Suprapubic skin (tissue), 4 donors: Measurements from ENCODE around the gene IQCB1. TPM values are rescaled to one million over a fixed set of nuclear protein-coding genes. Genes with fewer than 3 reads are reported as not detected.

Source experiments
- DNase-seq, 2 donors: peaks; one replicate each; pipeline ENCODE4 v3.0.0-alpha.2; 2019; ENCODE audit warnings: low spot score in 2 of 2
- H3K27ac ChIP-seq: fragments of 200-600 bp; sonication (generic); one replicate; pipeline ENCODE4 v1.5.1; 2019
- H3K27me3 ChIP-seq: fragments of 200-600 bp; sonication (generic); one replicate; pipeline ENCODE4 v1.5.1; 2019
- H3K36me3 ChIP-seq: fragments of 200-600 bp; sonication (generic); one replicate; pipeline ENCODE4 v1.5.1; 2019
- H3K4me1 ChIP-seq: fragments of 200-600 bp; sonication (generic); one replicate; pipeline ENCODE4 v1.5.1; 2019
- H3K4me3 ChIP-seq: fragments of 200-600 bp; sonication (generic); one replicate; pipeline ENCODE4 v1.5.1; 2019; ENCODE audit warnings: mild to moderate bottlenecking
- H3K9me3 ChIP-seq: fragments of 200-600 bp; sonication (generic); one replicate; pipeline ENCODE4 v1.5.1; 2019
- CTCF ChIP-seq, 2 donors: fragments of 200-600 bp in 1 of 2; fragments of 450-650 bp in 1 of 2; sonication (generic) in 1 of 2; IDR thresholded peaks; one replicate each; pipeline ENCODE4 v1.5.1; 2016 to 2019; ENCODE audit warnings: antibody characterized with exemption in 2 of 2, mild to moderate bottlenecking in 1 of 2, moderate library complexity in 1 of 2
- EP300 ChIP-seq: sonication (generic); formaldehyde crosslinking; IDR thresholded peaks from one replicate; pipeline ENCODE4 v1.6.1; 2017; ENCODE audit warnings: antibody characterized with exemption
- POLR2A ChIP-seq, 2 donors: fragments of 450-650 bp; IDR thresholded peaks; one replicate each; pipeline ENCODE4 v1.6.1; 2017; ENCODE audit warnings: antibody characterized with exemption in 2 of 2, mild to moderate bottlenecking in 2 of 2, moderate library complexity in 2 of 2
- POLR2AphosphoS5 ChIP-seq, 3 donors: sonication (generic); formaldehyde crosslinking; IDR thresholded peaks; one replicate each; pipeline ENCODE4 v1.6.1; 2017; ENCODE audit warnings: antibody characterized with exemption in 3 of 3
- WGBS: methylation state at CpG from one replicate; pipeline ENCODE4 v1.1.5; 2018; 5-methylcytosine and 5-hydroxymethylcytosine counted together
- total RNA-seq, 4 donors: library from RNA; depleted of rRNA; stranded (reverse); fragments of >200 nt; gene quantifications; one replicate each; pipeline ENCODE4 v1.1.0, GENCODE V29; 2016

IQCB1 gene
- total RNA-seq, 4 donors from 2014 or later, result 8.1 to 35.8 (median 15.0) TPM

GRCh38 chr3:121735047-121735696, 99.7 kb downstream of the IQCB1 start:
- H3K4me3 ChIP-seq, result no peak overlapping the region
- H3K9me3 ChIP-seq, result no peaks in the 10 kb centered on the region
- no peak overlapping the region for H3K27ac ChIP-seq
- no peaks in the 10 kb centered on the region for H3K27me3 ChIP-seq
- H3K36me3 ChIP-seq, result peaks cover 5% of the 10 kb centered on the region
- peaks cover 11% of the 10 kb centered on the region for H3K4me1 ChIP-seq
- no peak for DNase-seq
- TF ChIP-seq EP300 (no peak), POLR2A (IDR thresholded peaks at IDR 0.05) (no peak), CTCF (IDR thresholded peaks at IDR 0.05) (no peak), POLR2AphosphoS5 (IDR thresholded peaks at IDR 0.05) (no peak)

- WGBS, result 72% methylated on average over 8 of the region's 8 CpGs
- Histone ChIP-seq H3K9me3 (no peaks in the 10 kb centered on the region), H3K27ac (no peak overlapping the region), H3K4me1 (peaks cover 11% of the 10 kb centered on the region), H3K36me3 (peaks cover 25% of the 10 kb centered on the region), H3K27me3 (no peaks in the 10 kb centered on the region), H3K4me3 (no peak overlapping the region)
- no peak for DNase-seq
- TF ChIP-seq POLR2A (IDR thresholded peaks at IDR 0.05) (no peak), EP300 (no peak), POLR2AphosphoS5 (IDR thresholded peaks at IDR 0.05) (no peak), CTCF (IDR thresholded peaks at IDR 0.05) (no peak)
These were observed 103.7 kb downstream of the IQCB1 start for GRCh38 chr3:121730940-121731687.

- Histone ChIP-seq H3K36me3 (peaks cover 89% of the 10 kb centered on the region), H3K9me3 (no peaks in the 10 kb centered on the region), H3K4me3 (no peak overlapping the region), H3K27me3 (no peaks in the 10 kb centered on the region), H3K4me1 (no peaks in the 10 kb centered on the region), H3K27ac (no peak overlapping the region)
- WGBS, result 90% methylated on average over 1 of the region's 1 CpG
- no peak for DNase-seq
- TF ChIP-seq CTCF (IDR thresholded peaks at IDR 0.05), result no peak
- TF ChIP-seq EP300, result no peak
- TF ChIP-seq POLR2A (IDR thresholded peaks at IDR 0.05), result no peak
- no peak for TF ChIP-seq POLR2AphosphoS5 (IDR thresholded peaks at IDR 0.05)
These were observed 110.7 kb downstream of the IQCB1 start for GRCh38 chr3:121724130-121724529.

- Histone ChIP-seq H3K27ac (no peak overlapping the region), H3K36me3 (peaks cover 85% of the 10 kb centered on the region), H3K4me1 (no peaks in the 10 kb centered on the region), H3K9me3 (no peaks in the 10 kb centered on the region), H3K27me3 (no peaks in the 10 kb centered on the region), H3K4me3 (no peak overlapping the region)
- 88% methylated on average over 1 of the region's 1 CpG for WGBS
- TF ChIP-seq CTCF (IDR thresholded peaks at IDR 0.05), result no peak
- TF ChIP-seq POLR2AphosphoS5 (IDR thresholded peaks at IDR 0.05), result no peak
- no peak for TF ChIP-seq POLR2A (IDR thresholded peaks at IDR 0.05)
- no peak for TF ChIP-seq EP300
- no peak for DNase-seq
These were observed 111.4 kb downstream of the IQCB1 start for GRCh38 chr3:121723485-121723884.

- H3K27ac ChIP-seq, result no peak overlapping the region
- DNase-seq, result no peak
- H3K4me3 ChIP-seq, result no peak overlapping the region
- H3K27me3 ChIP-seq, result no peaks in the 10 kb centered on the region
- H3K36me3 ChIP-seq, result peaks cover 90% of the 10 kb centered on the region
- no peaks in the 10 kb centered on the region for H3K9me3 ChIP-seq
- no peaks in the 10 kb centered on the region for H3K4me1 ChIP-seq
- WGBS, result 97% methylated on average over 1 of the region's 1 CpG
- TF ChIP-seq POLR2A (IDR thresholded peaks at IDR 0.05), result no peak
- no peak for TF ChIP-seq POLR2AphosphoS5 (IDR thresholded peaks at IDR 0.05)
- no peak for TF ChIP-seq EP300
- TF ChIP-seq CTCF (IDR thresholded peaks at IDR 0.05), result no peak
These were observed 112.4 kb downstream of the IQCB1 start for GRCh38 chr3:121722411-121722810.
